Measurements from ENCODE around the gene FRMD8. TPM values are rescaled to one million over a fixed set of nuclear protein-coding genes. Genes with fewer than 3 reads are reported as not detected.
"Not testable (repeated sequence)": the region's sequence is repeated elsewhere in the genome, so short reads cannot be mapped to it uniquely, and the experiment has no call there.

The FRMD8 gene
- total RNA-seq, 2 donors from 2014 or later = 38.1 to 42.2 TPM

DNA sequence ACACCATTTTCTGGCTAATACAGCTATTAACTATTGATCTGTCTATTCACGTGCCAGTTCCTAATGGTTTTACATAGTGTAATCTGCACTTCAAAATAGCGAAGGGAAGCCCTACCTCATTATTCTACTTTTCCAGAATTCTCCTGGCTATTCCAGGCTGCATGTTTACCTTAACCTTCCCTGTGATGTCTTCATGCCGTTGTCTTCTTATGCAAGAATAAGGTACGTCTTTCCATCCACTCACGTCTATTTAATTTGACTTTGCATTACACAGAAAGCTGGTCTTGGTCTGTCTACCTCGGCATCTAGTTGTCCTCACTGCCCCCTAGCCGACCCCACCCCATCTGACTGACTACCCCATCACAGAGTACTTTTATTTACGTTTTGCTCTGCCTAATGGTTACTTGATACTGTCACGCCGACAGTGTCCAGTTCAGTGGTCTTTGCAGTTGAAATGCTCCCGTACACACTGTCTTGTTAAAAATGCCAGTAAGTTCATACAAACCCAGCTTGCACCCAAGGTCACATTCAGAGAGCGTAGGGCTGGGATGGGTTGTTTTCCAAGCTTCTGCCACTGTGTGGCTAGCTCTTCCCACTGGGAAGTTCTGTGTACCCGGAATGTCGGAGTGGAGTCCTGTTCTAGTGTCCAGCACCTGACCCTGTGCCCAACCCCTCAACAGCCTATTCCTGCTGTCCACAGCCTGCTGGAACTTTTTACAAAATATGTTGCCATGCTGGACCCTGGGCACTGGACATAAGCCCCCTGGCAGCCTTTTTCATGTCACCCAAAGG, 51.2 kb downstream of the FRMD8 start:
- no peak for DNase-seq
- intact Hi-C loops (cut with DNase I, micrococcal nuclease) = no loop called here
- no peak for ATAC-seq

- no peak for ATAC-seq
- intact Hi-C loops (cut with DNase I, micrococcal nuclease) = no loop called here
- no peak for DNase-seq
Observed at GRCh38 chr11:65438257-65439151, 52.1 kb downstream of the FRMD8 start.

DNA sequence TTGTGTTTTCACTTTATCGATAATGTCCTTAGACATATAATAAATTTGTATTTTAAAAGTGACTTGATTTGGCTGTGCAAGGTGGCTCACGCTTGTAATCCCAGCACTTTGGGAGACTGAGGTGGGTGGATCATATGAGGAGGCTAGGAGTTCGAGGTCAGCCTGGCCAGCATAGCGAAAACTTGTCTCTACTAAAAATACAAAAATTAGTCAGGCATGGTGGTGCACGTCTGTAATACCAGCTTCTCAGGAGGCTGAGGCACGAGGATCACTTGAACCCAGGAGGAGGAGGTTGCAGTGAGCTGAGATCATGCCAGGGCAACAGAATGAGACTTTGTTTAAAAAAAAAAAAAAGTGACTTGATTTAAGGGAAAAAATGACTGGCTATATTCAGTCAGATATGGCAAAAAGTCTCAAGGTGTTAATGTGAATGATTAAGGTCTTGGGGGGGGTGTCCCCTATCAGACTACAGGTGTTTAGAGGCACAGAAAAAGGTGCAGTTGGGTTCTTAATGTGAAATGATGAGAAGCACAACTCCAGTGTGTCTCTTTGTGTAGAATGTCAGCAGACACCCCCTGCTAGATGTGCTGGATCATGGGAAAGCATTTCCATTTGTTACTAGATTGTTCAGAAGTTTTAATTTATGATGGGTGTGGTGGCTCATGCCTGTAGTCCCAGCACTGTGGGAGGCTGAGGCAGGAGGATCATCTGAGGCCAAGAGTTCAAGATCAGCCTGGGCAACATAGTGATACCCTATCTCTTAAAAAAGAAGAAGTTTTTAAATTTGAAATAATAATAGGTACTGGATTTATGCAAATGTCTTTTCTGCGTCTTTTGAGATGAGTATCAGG, 53.1 kb downstream of the FRMD8 start:
- intact Hi-C loops (cut with DNase I, micrococcal nuclease) = no loop called here
- ATAC-seq = peak; percentile 4
- no peak for DNase-seq

DNA sequence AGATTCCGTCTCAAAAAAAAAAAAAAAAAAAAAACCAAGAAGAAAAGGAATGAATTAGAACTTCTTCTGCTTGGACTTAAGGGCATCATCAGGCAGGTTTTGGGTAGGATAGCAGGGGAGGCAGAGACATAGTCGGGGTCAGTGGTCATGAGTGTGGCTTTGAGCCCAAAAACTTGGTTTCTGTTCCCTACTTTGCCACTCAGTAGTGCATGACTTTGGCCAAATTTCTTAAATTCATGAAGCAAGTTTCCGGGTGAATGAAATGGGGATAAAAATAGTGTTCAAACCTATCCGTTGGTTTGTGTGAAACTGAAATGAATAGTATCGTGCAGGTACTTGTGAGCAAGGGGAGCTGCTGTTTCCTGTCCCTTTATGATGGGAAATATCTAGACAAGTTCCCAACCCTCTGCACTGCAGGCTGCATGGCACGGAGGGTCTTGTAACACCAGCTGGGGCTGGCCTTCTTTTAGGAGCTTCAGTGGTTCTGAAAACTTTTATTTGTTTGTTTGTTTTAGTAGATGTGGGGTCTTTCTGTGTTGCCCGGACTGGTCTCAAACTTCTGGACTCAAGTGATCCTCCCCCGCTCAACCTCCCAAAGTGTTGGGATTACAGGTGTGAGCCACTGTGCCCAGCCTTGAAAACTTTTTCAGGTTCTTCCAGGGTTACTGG, 54.5 kb downstream of the FRMD8 start:
- DNase-seq (no peak), ATAC-seq (no peak)
- intact Hi-C loops (cut with DNase I, micrococcal nuclease) = no loop called here

DNA sequence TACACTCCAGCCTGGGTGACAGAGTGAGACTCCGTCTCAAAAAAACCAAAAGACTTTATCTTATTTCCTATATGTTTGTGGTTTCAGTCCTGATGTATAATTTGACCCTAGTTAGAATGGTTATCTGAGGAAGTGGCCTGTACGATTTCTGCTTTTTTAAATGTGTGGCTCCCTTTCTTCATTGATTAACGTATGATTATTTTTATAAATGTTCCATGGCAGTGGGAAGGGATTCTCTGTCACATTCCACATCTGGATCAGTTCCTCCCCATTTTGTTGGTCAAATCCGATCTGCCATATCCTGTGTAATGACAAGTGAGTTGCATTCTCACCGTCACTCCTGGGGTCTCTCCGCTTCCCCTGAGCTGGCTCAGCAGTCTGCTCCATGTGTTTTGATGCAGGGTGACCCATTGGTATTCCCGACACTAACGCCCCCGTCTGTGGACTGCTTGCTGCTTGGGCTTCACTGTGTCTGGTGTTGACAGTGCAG, 56.5 kb downstream of the FRMD8 start:
- intact Hi-C loops (cut with DNase I, micrococcal nuclease) = no loop called here
- DNase-seq (no peak), ATAC-seq (no peak)

GRCh38 chr11:65444314-65445051, 58.0 kb downstream of the FRMD8 start:
- intact Hi-C loops (cut with DNase I, micrococcal nuclease) = no loop called here
- ATAC-seq (no peak), DNase-seq (no peak)

GRCh38 chr11:65445101-65445603, 58.7 kb downstream of the FRMD8 start:
- DNase-seq (no peak), ATAC-seq (peak; percentile 4)
- intact Hi-C loops (cut with DNase I, micrococcal nuclease) = no loop called here

- DNase-seq (no peak), ATAC-seq (peak; percentile 11)
- intact Hi-C loops (cut with DNase I, micrococcal nuclease) = no loop called here
Observed at GRCh38 chr11:65445604-65446445, 59.4 kb downstream of the FRMD8 start.

DNA sequence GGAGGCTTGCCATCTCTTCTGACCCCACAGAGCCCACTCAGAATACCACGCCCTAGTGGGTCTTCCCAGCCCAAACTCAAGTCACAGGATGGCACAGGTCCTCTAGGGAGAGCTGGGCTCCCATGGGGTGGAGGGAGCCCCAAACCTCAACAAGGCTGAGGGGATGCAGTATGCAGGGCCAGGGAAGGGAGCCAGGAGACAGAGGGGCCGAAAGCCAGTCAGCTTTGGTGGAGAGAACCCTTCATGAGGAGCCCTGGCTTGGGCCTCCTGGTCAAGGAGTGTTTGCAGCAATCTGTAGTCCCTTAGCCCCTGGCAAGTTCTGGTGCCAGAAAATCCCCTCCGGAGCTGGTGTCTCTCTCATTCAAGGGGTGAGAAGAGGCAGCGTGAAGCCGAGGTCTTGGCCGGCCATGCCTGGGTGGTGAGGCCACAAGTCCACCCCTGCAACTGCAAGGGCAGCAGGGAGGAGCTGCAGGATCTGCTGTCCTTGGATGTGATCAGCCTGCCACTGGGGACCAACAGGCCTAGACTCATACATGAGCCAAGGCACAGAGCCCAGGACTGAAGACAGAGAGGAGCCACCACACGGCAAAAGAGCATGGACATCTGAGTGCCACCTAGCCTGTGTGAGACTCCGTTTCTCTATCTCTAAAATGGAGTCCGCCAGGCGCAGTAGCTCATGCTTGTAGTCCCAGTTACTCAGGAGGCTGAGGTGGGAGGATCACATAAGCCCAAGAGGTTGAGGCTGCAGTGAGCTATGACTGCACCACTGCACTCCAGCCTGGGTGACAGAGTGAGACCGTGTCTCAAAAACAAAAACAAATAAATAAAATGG, 60.2 kb downstream of the FRMD8 start:
- DNase-seq (peak in 1 of 2 donors; percentile 42), ATAC-seq (peak; percentile 15)
- intact Hi-C loops (cut with DNase I, micrococcal nuclease) = no loop called here

DNA sequence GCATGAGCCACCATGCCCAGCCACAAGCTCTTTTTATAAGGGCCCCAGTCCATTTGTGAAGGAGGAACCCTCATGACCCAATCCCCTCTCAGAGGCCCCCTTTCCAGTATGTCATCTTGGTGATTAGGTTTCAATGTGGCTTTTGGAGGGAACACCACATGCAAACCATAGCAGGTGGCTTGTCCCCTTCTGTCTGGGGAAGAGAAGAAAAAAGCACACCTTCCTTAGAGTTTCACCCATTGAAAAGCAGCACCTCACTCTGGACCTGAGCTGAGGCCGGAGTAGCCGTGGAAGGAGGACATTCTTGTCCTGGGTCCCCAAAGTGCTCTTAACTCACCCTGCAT, 61.6 kb downstream of the FRMD8 start:
- intact Hi-C loops (cut with DNase I, micrococcal nuclease) = no loop called here
- DNase-seq (no peak), ATAC-seq (no peak)

DNA sequence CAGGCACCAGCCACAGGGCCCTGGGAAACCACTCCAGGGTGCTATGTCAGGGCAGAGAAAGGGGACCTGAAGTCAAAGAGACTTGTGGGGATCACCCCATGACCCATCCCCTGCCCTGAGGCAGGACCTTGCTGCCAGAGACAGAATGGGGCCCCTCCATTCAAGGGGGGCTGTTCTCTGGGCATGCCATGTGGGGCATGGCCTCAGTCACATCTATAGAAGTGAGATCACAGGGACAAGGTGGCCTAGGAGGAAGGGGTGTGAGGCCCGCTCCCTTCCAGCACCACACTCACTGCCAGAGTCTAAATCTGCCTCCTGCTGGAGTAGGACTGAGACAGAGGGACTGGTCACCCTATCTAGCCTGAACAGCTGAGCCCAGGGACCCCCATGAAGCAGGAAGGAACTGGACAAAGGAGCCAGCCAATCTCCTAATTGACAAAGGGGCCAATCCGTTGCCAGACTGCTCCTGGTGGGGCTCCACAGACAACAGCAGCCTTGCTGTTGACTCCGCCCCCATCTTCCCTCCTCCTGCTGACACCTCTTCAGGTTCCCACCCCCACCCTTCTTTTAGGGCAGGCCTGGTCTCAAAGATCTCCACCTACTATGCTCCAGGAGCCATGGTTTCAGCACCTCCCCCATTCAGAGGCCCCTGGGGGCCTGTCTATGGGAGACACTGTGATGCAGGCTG, 62.1 kb downstream of the FRMD8 start:
- ATAC-seq (peak; percentile 9), DNase-seq (peak in 1 of 2 donors; percentile 53)
- intact Hi-C loops (cut with DNase I, micrococcal nuclease) = no loop called here

GRCh38 chr11:65451301-65451700, 64.9 kb downstream of the FRMD8 start:
- DNase-seq; ATAC-seq; intact Hi-C loops (cut with DNase I, micrococcal nuclease): not testable (repeated sequence)

GRCh38 chr11:65452259-65452658, 65.8 kb downstream of the FRMD8 start:
- DNase-seq; ATAC-seq; intact Hi-C loops (cut with DNase I, micrococcal nuclease): not testable (repeated sequence)

DNA sequence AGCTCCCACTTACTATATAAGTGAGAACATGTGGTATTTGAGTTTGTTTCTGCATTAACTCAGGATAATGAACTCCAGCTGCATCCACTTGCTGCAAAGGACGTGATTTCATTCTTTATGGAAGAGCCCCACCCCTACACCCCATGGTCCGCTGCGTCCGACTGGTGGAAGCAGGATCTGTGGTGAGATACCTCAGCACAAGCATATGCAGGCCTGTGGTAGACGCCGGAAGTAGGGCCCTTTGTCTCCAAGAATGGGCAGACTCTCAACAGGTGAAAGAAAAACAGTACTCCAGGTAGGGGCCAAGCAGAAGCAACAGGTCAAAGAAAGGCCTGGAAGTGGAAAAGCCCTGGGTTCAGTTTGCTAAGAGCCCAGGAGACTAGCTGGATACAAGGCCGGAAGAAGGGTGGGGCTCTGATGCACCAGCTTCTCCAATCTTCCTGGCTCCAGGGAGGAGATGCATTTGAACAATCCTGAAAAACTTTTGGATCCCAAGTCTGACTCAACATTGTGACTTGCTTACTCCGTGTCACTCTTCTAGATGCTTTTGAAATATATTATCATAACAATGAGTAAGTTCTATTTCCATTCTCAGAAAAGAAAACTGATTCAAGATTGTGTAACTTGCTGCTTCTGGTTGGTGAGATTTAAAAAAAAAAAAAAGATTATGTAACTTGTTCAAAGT, 66.5 kb downstream of the FRMD8 start:
- DNase-seq = no peak
- intact Hi-C loops (cut with DNase I, micrococcal nuclease) = no loop called here
- ATAC-seq = no peak

DNA sequence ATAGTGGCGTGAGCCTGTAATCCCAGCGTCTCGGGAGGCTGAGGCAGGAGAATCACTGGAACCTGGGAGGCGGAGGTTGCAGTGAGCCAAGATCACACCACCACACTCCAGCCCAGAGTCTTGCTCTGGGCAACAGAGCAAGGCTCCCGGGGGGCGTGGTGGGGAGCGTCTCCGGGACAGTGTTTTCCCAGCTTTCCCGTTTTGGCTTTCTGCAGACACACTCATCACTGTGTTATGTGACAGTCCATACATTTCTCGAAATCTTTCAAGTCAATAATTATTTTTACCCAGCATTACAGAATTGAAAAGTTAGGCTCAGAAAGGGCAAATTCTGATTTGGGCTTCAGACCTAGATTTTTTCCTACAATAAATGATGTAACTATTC, 67.9 kb downstream of the FRMD8 start:
- ATAC-seq = no peak
- DNase-seq = no peak
- intact Hi-C loops (cut with DNase I, micrococcal nuclease) = no loop called here
